ENCODE data around the gene MFGE8. TPM values are rescaled to one million over a fixed set of nuclear protein-coding genes. Genes with fewer than 3 reads are reported as not detected.

The MFGE8 gene
- total and polyA plus RNA-seq, 2 experiments from 2014 or later: 334 to 411 TPM

DNA sequence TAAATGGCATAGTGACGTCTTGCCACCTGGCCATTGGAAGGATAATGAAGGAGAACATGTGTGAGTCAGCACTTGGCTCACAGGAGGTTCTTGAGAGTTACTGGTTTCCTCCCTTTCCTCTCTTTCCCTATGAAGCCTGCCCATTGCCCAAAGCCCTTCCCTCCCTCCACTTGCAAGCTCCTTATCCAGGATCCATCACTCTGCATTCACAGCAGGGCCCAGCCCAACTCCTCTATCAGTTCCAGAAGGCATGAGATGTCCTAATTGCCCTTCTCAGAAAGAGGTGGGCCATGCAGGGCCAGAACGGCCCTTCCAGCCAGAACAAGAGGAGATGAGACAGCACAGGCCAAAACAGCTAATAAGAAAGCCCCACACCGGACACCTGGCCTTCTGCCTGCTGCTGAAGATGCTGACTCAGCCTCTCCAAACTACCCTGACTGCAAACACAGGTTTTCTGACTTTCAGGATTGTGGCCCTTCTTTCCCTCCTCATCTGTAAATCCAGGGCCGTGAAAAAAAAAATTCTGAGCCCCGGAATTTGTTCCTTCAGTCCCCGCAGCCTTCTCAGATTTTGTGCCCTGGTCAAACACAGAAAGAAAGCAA, 47.6 kb downstream of the MFGE8 start:
- no peak for DNase-seq

DNA sequence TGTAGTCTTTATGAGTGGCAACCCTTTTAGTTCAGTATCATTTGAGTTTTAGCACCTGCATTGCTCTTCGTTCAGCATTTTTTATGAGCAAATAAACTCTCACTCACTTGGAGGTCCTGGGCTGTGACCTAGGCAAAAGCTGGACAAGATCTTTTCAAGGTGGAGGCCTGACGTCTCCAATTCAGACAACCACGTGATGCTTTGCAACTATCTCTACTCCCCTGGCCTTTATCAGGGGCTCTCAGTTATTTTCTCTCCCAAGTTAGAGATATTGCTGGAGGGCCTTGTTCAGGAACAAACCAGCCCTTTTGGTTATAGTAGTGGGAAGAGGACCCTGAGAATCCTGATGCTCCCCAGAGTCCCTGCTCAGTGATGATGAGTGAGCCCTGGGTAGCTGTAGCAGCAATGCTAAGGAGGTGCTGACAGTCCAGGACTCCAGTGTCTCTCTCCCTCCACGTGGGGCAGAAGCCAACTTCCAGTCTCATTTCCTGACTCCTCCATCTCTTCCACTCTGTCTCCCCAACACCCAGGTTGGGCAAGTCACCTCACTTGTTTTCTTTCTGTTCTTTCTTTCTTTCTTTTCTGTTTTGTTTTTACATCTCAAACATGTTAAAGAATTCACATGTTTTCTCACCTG, 48.2 kb downstream of the MFGE8 start:
- WGBS, 2 experiments (ENCODE audit: low coverage in 1 of 2, low lambda C conversion rate in 2 of 2, missing lambda C conversion rate in 2 of 2): 27 to 28% methylated on average over 4 of the region's 4 CpGs

More for the DNA sequence above, 47.6 kb downstream of the MFGE8 start:
- Histone ChIP-seq H3K27me3 (replicated peaks; ENCODE audit: insufficient read depth) (peaks cover 25% of the 10 kb centered on the region), H3K4me1 (ENCODE audit: insufficient read depth) (no peaks in the 10 kb centered on the region), H3K9me2 (ENCODE audit: insufficient read depth) (no peaks in the 10 kb centered on the region), H3F3A (ENCODE audit: insufficient read depth) (no peaks in the 10 kb centered on the region), H3K36me3 (ENCODE audit: low read depth) (no peaks in the 10 kb centered on the region), H3K9ac (no peak overlapping the region), H3K4me2 (ENCODE audit: unreplicated experiment) (no peak overlapping the region), H3K9me3 (ENCODE audit: low read depth) (no peaks in the 10 kb centered on the region), H2AFZ (no peak overlapping the region), H4K20me1 (ENCODE audit: insufficient read depth) (no peaks in the 10 kb centered on the region), H3K79me2 (ENCODE audit: insufficient read depth) (no peaks in the 10 kb centered on the region), H3K27ac (no peak overlapping the region), H3K4me3 (no peak overlapping the region)
- in situ Hi-C loops (cut with MboI): no loop called here
- TF ChIP-seq EZH2 (IDR thresholded peaks at IDR 0.05; ENCODE audit: insufficient read depth, poor library complexity, severe bottlenecking) (no peak), EZH2phosphoT487 (IDR thresholded peaks at IDR 0.05; ENCODE audit: insufficient read depth, low read depth) (no peak)
- WGBS, 2 experiments (ENCODE audit: low coverage in 1 of 2, low lambda C conversion rate in 2 of 2, missing lambda C conversion rate in 2 of 2): 41 to 44% methylated on average over 6 of the region's 6 CpGs

DNA sequence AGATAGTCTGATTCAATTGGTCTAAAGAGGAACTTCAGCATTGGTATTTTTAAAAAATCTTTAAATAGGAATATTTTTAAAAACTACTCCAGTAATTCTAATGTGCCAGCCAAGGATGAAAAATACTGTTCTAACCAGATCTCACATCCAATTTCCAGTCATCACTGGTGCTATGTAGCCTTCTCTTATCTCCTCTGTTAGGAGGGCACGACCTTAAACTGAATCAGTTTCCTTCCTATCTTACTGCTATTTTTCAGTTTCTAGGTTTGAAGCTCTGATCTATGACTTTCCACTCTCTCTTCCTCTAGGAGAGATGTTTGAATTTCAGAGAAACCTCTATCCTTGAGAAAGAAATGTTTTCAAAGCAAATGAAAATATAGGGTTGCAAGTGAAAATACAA, 49.8 kb downstream of the MFGE8 start:
- Histone ChIP-seq H3K9ac (no peak overlapping the region), H3K4me2 (ENCODE audit: unreplicated experiment) (no peak overlapping the region), H3K9me2 (ENCODE audit: insufficient read depth) (no peaks in the 10 kb centered on the region), H4K20me1 (ENCODE audit: insufficient read depth) (no peaks in the 10 kb centered on the region), H3K9me3 (ENCODE audit: low read depth) (no peaks in the 10 kb centered on the region), H3K27ac (no peak overlapping the region), H3K4me1 (ENCODE audit: insufficient read depth) (no peaks in the 10 kb centered on the region), H3K27me3 (replicated peaks; ENCODE audit: insufficient read depth) (peaks cover 31% of the 10 kb centered on the region), H3K79me2 (ENCODE audit: insufficient read depth) (no peaks in the 10 kb centered on the region), H3K36me3 (ENCODE audit: low read depth) (no peaks in the 10 kb centered on the region), H2AFZ (no peak overlapping the region), H3K4me3 (no peak overlapping the region), H3F3A (ENCODE audit: insufficient read depth) (no peaks in the 10 kb centered on the region)
- TF ChIP-seq EZH2phosphoT487 (IDR thresholded peaks at IDR 0.05; ENCODE audit: insufficient read depth, low read depth) (no peak), EZH2 (IDR thresholded peaks at IDR 0.05; ENCODE audit: insufficient read depth, poor library complexity, severe bottlenecking) (no peak)
- DNase-seq: no peak
- 6 to 9% methylated on average over 1 of the region's 1 CpG for whole genome bisulfite sequencing, 2 experiments (ENCODE audit: low coverage in 1 of 2, low lambda C conversion rate in 2 of 2, missing lambda C conversion rate in 2 of 2)
- in situ Hi-C loops (cut with MboI): no loop called here

More for the DNA sequence above, 48.2 kb downstream of the MFGE8 start:
- H3F3A ChIP-seq (ENCODE audit: insufficient read depth): no peaks in the 10 kb centered on the region
- H3K4me2 ChIP-seq (ENCODE audit: unreplicated experiment): no peak overlapping the region
- H3K79me2 ChIP-seq (ENCODE audit: insufficient read depth): no peaks in the 10 kb centered on the region
- H4K20me1 ChIP-seq (ENCODE audit: insufficient read depth): no peaks in the 10 kb centered on the region
- H3K9ac ChIP-seq: no peak overlapping the region
- no peaks in the 10 kb centered on the region for H3K36me3 ChIP-seq (ENCODE audit: low read depth)
- TF ChIP-seq EZH2 (IDR thresholded peaks at IDR 0.05; ENCODE audit: insufficient read depth, poor library complexity, severe bottlenecking) (no peak), EZH2phosphoT487 (IDR thresholded peaks at IDR 0.05; ENCODE audit: insufficient read depth, low read depth) (no peak)
- no peaks in the 10 kb centered on the region for H3K9me2 ChIP-seq (ENCODE audit: insufficient read depth)
- no peaks in the 10 kb centered on the region for H3K9me3 ChIP-seq (ENCODE audit: low read depth)
- no peaks in the 10 kb centered on the region for H3K4me1 ChIP-seq (ENCODE audit: insufficient read depth)
- peaks cover 22% of the 10 kb centered on the region for H3K27me3 ChIP-seq (replicated peaks; ENCODE audit: insufficient read depth)
- in situ Hi-C loops (cut with MboI): no loop called here
- H3K27ac ChIP-seq: no peak overlapping the region
- H2AFZ ChIP-seq: no peak overlapping the region
- DNase-seq: no peak
- H3K4me3 ChIP-seq: no peak overlapping the region

DNA sequence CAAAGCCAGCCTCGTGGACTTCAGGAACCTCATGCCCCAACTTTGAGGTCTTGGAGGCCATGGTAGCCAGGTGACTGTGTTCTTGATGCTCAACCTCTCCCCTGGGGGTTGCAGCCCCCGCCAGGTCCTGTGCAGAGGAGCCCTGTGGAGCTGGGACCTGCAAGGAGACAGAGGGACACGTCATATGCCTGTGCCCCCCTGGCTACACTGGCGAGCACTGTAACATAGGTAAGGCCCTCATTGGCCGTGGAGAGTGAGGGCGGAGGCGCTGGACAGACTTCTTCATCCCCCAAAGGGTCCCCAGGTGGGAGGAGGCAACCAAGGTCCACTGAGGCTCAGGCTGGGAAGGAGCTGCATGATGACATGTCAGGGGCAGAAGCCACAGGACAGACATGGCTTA, 53.0 kb downstream of the MFGE8 start:
- Histone ChIP-seq H3K9ac (no peak overlapping the region), H2AFZ (no peak overlapping the region), H3K9me3 (ENCODE audit: low read depth) (no peaks in the 10 kb centered on the region), H3K4me2 (ENCODE audit: unreplicated experiment) (no peak overlapping the region), H3K9me2 (ENCODE audit: insufficient read depth) (no peaks in the 10 kb centered on the region), H3K4me3 (no peak overlapping the region), H3K4me1 (ENCODE audit: insufficient read depth) (no peaks in the 10 kb centered on the region), H4K20me1 (ENCODE audit: insufficient read depth) (no peaks in the 10 kb centered on the region), H3K27me3 (replicated peaks; ENCODE audit: insufficient read depth) (peaks cover 38% of the 10 kb centered on the region), H3K36me3 (ENCODE audit: low read depth) (no peaks in the 10 kb centered on the region), H3K79me2 (ENCODE audit: insufficient read depth) (no peaks in the 10 kb centered on the region), H3F3A (ENCODE audit: insufficient read depth) (no peaks in the 10 kb centered on the region), H3K27ac (no peak overlapping the region)
- DNase-seq: no peak
- 37 to 46% methylated on average over 7 of the region's 7 CpGs for WGBS, 2 experiments (ENCODE audit: low coverage in 1 of 2, low lambda C conversion rate in 2 of 2, missing lambda C conversion rate in 2 of 2)
- TF ChIP-seq EZH2 (IDR thresholded peaks at IDR 0.05; ENCODE audit: insufficient read depth, poor library complexity, severe bottlenecking) (no peak), EZH2phosphoT487 (IDR thresholded peaks at IDR 0.05; ENCODE audit: insufficient read depth, low read depth) (no peak)
- in situ Hi-C loops (cut with MboI): no loop called here

All from GM23248 (cell line).